ENCODE measurements around the gene RPS19.

- TF ChIP-seq CTCF (IDR thresholded peaks at IDR 0.05 in 4 of 5, conservative IDR thresholded peaks at IDR 0.05 in 1 of 5) (no peak), POLR2A (IDR thresholded peaks at IDR 0.05) (no peak)
Observed at GRCh38 chr19:41848666-41849065, 11.4 kb upstream of the RPS19 start.

Measured in gastrocnemius medialis (tissue), 4 donors.